HFFc6 (cell line): ENCODE data around the gene CPNE4. TPM values are rescaled to one million over a fixed set of nuclear protein-coding genes. Genes with fewer than 3 reads are reported as not detected.

Source experiments
- DNase-seq: peaks from one replicate; pipeline ENCODE4 v3.0.0-alpha.2; 2018
- H3K27ac Mint-ChIP-seq: 2 replicates; pipeline ENCODE4 v1.8.0; 2020; ENCODE audit warnings: mild to moderate bottlenecking, mixed read lengths
- H3K27me3 Mint-ChIP-seq: 2 replicates; pipeline ENCODE4 v1.8.0; 2021; ENCODE audit warnings: mild to moderate bottlenecking, moderate library complexity, mixed read lengths; ENCODE audit not compliant: insufficient read depth
- H3K36me3 Mint-ChIP-seq: 2 replicates; pipeline ENCODE4 v1.8.0; 2021; ENCODE audit warnings: low read depth, mixed read lengths
- H3K4me1 Mint-ChIP-seq: 2 replicates; pipeline ENCODE4 v1.8.0; 2020; ENCODE audit warnings: low read depth, mixed read lengths
- H3K4me3 Mint-ChIP-seq: 2 replicates; pipeline ENCODE4 v1.8.0; 2020; ENCODE audit warnings: mild to moderate bottlenecking, moderate library complexity, mixed read lengths
- H3K9me3 Mint-ChIP-seq: 2 replicates; pipeline ENCODE4 v1.8.0; 2020; ENCODE audit warnings: mild to moderate bottlenecking, mixed read lengths
- CTCF ChIP-seq: fragments of 200-600 bp; sonication (generic); IDR thresholded peaks from 2 replicates; pipeline ENCODE4 v1.5.0; 2021; ENCODE audit warnings: antibody characterized with exemption, mild to moderate bottlenecking
- total RNA-seq, 6 experiments: library from RNA; stranded (reverse); fragmentation: NEBNext Ultra II Directional; extraction: Animal tissue kit (Norgen Biotek cat#: 25700); gene quantifications; 2 replicates in 1 of 6; 3 replicates in 5 of 6; pipeline ENCODE4 v1.2.3, GENCODE V29; 2021

CPNE4 gene
- total RNA-seq, 6 experiments from 2014 or later, result not detected

- no peaks in the 10 kb centered on the region for H3K9me3 Mint-ChIP-seq
- TF ChIP-seq CTCF, result no peak
- no peaks in the 10 kb centered on the region for H3K4me1 Mint-ChIP-seq
- H3K36me3 Mint-ChIP-seq, result no peaks in the 10 kb centered on the region
- no peak for DNase-seq
- no peak overlapping the region for H3K27ac Mint-ChIP-seq
- H3K27me3 Mint-ChIP-seq, result peaks cover 14% of the 10 kb centered on the region; the same call in 1 of the 2 replicates
- H3K4me3 Mint-ChIP-seq, result no peak overlapping the region
Measured at GRCh38 chr3:131620977-131621376, 413.8 kb downstream of the CPNE4 start.

- Mint-ChIP-seq H3K36me3 (no peaks in the 10 kb centered on the region), H3K4me3 (no peak overlapping the region), H3K27me3 (peaks cover 13% of the 10 kb centered on the region; the same call in 1 of the 2 replicates), H3K4me1 (no peaks in the 10 kb centered on the region), H3K9me3 (no peaks in the 10 kb centered on the region), H3K27ac (no peak overlapping the region)
- DNase-seq, result no peak
- TF ChIP-seq CTCF, result no peak
Measured at GRCh38 chr3:131619821-131620220, 415.0 kb downstream of the CPNE4 start.

GRCh38 chr3:131616719-131617118 lies 418.1 kb downstream of the CPNE4 start:
- no peak for DNase-seq
- Mint-ChIP-seq H3K27ac (no peak overlapping the region), H3K27me3 (peaks cover 11% of the 10 kb centered on the region; the same call in 1 of the 2 replicates), H3K4me3 (no peak overlapping the region), H3K4me1 (no peaks in the 10 kb centered on the region), H3K36me3 (no peaks in the 10 kb centered on the region), H3K9me3 (no peaks in the 10 kb centered on the region; the same call in 1 of the 2 replicates)
- TF ChIP-seq CTCF, result no peak

DNA sequence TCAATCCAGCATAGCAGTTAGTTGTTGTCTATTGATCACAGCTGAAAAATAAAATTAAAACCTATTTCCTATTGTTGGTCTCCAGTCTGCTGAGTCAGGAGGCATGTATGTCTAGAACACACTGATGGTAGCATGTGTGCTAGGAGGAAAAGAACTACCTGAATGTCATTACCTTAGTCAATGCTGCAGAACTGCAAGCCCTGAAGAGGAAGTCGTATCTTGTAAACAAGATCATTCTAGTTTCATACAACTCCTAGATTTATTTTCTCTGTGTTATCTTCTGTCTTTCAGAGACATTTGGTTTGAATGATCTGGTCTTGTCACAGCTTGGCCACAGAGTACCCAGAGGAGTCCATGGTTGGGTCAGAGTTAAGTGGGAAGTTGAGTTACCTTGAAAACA lies 422.1 kb downstream of the CPNE4 start:
- no peaks in the 10 kb centered on the region; the same call in 1 of the 2 replicates for H3K4me1 Mint-ChIP-seq
- no peak overlapping the region for H3K4me3 Mint-ChIP-seq
- H3K36me3 Mint-ChIP-seq, result no peaks in the 10 kb centered on the region
- no peaks in the 10 kb centered on the region; the same call in 1 of the 2 replicates for H3K9me3 Mint-ChIP-seq
- no peak overlapping the region for H3K27ac Mint-ChIP-seq
- no peak for DNase-seq
- TF ChIP-seq CTCF, result no peak
- H3K27me3 Mint-ChIP-seq, result peaks cover 7% of the 10 kb centered on the region; the same call in 1 of the 2 replicates

DNA sequence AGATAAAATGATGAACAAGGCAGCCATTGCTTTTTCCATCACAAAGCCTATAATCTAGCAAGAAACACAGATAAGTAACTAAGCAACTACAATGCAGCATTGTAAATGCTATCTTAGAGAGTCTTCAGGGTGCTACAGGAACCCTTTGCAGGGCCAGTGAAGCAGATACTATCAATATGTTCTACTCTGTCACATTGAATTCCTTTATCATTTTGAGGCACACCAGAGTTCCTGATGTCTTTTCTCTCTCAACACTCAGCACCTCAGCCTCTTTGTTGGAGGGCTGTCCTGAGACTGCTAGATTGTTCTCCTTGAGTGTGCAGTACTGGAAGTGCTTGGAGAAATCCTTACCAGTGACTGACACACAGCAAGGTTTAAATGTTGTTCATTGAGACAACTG lies 424.6 kb downstream of the CPNE4 start:
- no peak overlapping the region for H3K27ac Mint-ChIP-seq
- TF ChIP-seq CTCF, result no peak
- DNase-seq, result no peak
- no peaks in the 10 kb centered on the region; the same call in 1 of the 2 replicates for H3K9me3 Mint-ChIP-seq
- H3K36me3 Mint-ChIP-seq, result no peaks in the 10 kb centered on the region
- H3K4me1 Mint-ChIP-seq, result no peaks in the 10 kb centered on the region; the same call in 1 of the 2 replicates
- H3K4me3 Mint-ChIP-seq, result no peak overlapping the region
- H3K27me3 Mint-ChIP-seq, result peaks cover 5% of the 10 kb centered on the region; the same call in 1 of the 2 replicates
